ENCODE data around the gene RAB6A. TPM values are rescaled to one million over a fixed set of nuclear protein-coding genes. Genes with fewer than 3 reads are reported as not detected.
"Not testable (repeated sequence)": the region's sequence is repeated elsewhere in the genome, so short reads cannot be mapped to it uniquely, and the experiment has no call there.

RAB6A gene
- total RNA-seq, 1 donor from 2014 or later: 185 TPM

DNA sequence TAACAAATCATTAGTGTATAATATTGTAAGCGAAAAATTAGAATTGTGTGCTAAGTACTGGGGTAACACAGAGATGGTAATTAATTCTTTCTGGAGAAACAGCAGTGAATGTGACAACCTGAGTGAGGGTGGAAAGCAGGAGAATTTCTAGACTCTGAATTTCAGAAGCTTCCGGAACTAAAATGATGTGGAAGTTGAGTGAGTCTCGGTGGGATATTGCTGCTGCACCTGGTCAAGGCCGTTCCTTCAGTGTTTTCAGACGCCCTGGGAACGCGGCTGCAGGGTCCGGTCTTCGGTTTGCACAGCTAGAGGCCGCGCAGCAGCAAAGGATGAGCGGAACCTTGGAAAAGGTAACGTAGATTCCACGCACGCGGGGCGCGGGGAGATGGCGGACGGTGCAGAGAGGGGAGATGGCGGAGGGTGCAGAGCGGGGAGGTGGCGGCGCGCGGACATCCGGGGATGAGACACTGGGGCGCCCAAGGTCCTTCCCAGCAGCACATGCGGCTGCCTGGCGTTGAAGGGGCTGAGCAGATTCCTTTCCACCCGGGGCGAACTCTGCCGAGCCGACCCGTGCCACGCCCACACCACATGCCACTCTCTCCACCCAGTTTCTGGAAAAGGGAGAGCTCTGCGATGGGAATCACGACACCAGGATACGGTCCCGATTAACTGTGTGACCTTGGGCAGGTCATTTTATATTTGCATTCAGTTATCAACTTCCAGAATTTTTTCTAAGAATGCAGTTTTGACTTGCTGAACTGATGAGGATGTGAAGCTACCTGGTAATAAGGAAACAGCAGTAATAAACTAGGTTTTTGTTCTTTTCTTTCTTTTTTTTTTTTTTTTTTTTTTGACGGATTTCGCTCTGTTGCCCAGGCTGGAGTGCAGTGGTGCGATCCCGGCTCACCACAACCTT lies 27.0 kb upstream of the RAB6A start, which contains the start of gene MRPL48:
Gene MRPL48, plus strand, starts transcription at position 232 of the 916 bp plus-strand sequence. Its CDS starts 98 bp downstream, at position 330.
- Mint-ChIP-seq H3K27me3 (ENCODE audit: low read depth) (no peaks in the 10 kb centered on the region), H3K4me3 (ENCODE audit: unreplicated experiment) (peak within 1 kb of the TSS; percentile 97), H3K27ac (ENCODE audit: unreplicated experiment) (peak within 1 kb of the TSS; percentile 97), H3K9me3 (ENCODE audit: low read depth) (no peaks in the 10 kb centered on the region), H3K4me1 (ENCODE audit: low read depth) (peaks cover 22% of the 10 kb centered on the region), H3K36me3 (ENCODE audit: low read depth) (no peaks in the 10 kb centered on the region)
- peak; percentile 98 for DNase-seq (ENCODE audit: low spot score)
- TF ChIP-seq, protein P1, sequence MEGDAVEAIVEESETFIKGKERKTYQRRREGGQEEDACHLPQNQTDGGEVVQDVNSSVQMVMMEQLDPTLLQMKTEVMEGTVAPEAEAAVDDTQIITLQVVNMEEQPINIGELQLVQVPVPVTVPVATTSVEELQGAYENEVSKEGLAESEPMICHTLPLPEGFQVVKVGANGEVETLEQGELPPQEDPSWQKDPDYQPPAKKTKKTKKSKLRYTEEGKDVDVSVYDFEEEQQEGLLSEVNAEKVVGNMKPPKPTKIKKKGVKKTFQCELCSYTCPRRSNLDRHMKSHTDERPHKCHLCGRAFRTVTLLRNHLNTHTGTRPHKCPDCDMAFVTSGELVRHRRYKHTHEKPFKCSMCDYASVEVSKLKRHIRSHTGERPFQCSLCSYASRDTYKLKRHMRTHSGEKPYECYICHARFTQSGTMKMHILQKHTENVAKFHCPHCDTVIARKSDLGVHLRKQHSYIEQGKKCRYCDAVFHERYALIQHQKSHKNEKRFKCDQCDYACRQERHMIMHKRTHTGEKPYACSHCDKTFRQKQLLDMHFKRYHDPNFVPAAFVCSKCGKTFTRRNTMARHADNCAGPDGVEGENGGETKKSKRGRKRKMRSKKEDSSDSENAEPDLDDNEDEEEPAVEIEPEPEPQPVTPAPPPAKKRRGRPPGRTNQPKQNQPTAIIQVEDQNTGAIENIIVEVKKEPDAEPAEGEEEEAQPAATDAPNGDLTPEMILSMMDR (IDR thresholded peaks at IDR 0.05): no peak

DNA sequence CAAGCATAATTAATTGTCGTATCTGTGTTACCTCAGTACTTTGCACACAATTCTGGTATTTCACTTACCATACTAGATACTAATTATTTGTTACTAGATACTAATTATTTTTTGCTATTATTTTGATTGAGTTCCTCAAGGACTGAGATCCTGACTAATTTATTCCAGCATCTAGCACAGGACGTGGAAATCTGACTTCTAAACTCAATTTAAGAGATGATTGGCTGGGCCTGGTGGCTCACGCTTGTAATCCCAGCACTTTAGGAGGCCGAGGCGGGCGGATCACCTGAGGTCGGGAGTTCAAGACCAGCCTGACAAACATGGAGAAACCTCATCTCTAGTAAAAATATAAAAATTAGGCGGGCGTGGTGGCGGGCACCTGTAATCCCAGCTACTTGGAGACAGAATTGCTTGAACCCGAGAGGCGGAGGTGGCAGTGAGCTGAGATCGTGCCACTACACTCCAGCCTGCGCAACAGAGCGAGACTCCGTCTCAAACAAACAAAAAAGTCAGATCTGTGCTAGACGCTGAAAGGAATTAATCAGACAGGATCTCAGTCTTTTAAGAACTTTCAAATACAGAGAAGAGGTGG lies 26.3 kb upstream of the RAB6A start:
- no peaks in the 10 kb centered on the region for H3K36me3 Mint-ChIP-seq (ENCODE audit: low read depth)
- DNase-seq (ENCODE audit: low spot score): no peak
- peaks cover 22% of the 10 kb centered on the region for H3K4me1 Mint-ChIP-seq (ENCODE audit: low read depth)
- TF ChIP-seq, protein P1 (IDR thresholded peaks at IDR 0.05): no peak
- peak overlapping the region; percentile 97 for H3K4me3 Mint-ChIP-seq (ENCODE audit: unreplicated experiment)
- no peaks in the 10 kb centered on the region for H3K27me3 Mint-ChIP-seq (ENCODE audit: low read depth)
- H3K9me3 Mint-ChIP-seq (ENCODE audit: low read depth): no peaks in the 10 kb centered on the region
- H3K27ac Mint-ChIP-seq (ENCODE audit: unreplicated experiment): peak overlapping the region; percentile 97

DNA sequence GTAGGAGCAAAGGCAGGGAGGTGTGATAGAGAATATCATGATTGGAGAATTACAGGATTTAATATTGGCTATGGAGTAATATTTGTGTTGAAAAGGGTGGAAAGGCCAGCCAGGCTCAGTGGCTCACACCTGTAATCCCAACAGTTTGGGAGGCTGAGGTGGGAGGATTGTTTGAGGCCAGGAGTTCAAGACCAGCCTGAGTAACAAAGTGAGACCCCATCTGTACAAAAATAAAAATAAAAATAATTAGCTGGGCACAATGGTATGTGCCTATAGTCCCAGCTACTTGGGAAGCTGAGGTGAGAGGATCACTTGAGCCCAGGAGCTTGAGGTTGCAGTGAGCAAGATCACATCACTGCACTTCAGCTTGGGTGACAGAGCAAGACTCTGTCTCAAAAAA lies 24.6 kb upstream of the RAB6A start:
- not testable (repeated sequence) for DNase-seq (ENCODE audit: low spot score); H3K36me3 Mint-ChIP-seq (ENCODE audit: low read depth); H3K27me3 Mint-ChIP-seq (ENCODE audit: low read depth); H3K27ac Mint-ChIP-seq (ENCODE audit: unreplicated experiment); H3K4me3 Mint-ChIP-seq (ENCODE audit: unreplicated experiment); H3K9me3 Mint-ChIP-seq (ENCODE audit: low read depth)
- H3K4me1 Mint-ChIP-seq (ENCODE audit: low read depth): peaks cover 22% of the 10 kb centered on the region

DNA sequence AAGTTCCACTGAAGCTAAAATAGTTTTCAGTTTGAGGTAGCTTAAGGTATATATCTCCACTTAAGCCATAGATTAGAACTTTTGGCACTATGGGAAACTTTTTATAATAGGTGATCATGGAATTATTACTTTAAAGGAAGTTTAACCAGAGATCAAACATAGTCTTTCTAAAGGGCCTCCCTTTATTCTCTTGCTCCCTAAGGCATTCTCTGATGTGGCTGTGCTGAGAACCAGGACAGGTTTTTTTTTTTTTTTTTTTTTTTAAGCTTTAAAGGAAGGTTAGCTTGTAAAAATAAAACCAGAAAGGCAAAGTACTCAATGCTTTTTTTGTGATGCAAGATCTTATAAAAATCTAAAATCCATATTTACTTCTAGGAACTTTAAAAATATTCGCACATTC lies 23.9 kb upstream of the RAB6A start:
- Mint-ChIP-seq H3K27ac (ENCODE audit: unreplicated experiment) (peak overlapping the region; percentile 77), H3K4me3 (ENCODE audit: unreplicated experiment) (no peak overlapping the region), H3K4me1 (ENCODE audit: low read depth) (peaks cover 26% of the 10 kb centered on the region), H3K9me3 (ENCODE audit: low read depth) (no peaks in the 10 kb centered on the region), H3K36me3 (ENCODE audit: low read depth) (no peaks in the 10 kb centered on the region), H3K27me3 (ENCODE audit: low read depth) (no peaks in the 10 kb centered on the region)
- TF ChIP-seq, protein P1 (IDR thresholded peaks at IDR 0.05): no peak
- DNase-seq (ENCODE audit: low spot score): no peak

DNA sequence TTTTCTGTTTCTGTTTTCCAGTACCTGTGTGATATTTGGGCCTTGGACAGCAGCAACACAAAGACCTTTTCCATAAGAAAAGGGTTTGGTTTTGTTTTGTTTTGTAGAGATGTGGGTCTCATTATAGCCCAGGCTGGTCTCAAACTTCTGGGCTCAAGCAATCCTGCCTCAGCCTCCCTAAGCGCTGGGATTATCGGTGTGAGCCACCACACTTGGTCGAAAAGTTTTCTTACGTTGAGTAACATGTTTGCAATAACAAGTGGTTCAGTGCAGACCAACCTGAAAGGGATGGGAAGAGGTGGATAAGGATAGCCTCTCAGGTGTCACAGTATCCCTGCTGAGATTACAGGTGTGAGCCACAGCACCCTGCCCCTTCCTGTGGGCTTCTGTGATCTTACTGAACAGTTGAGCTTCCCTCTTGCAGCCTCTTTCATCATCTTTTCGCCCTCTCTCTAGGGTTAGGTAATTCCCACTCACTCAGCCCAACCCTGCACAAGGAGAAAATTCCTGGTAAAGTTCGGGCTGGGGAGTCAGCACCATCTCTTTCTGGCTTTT lies 23.3 kb upstream of the RAB6A start:
- no peak for DNase-seq (ENCODE audit: low spot score)
- TF ChIP-seq, protein P1 (IDR thresholded peaks at IDR 0.05): no peak
- no peak overlapping the region for H3K4me3 Mint-ChIP-seq (ENCODE audit: unreplicated experiment)
- H3K27me3 Mint-ChIP-seq (ENCODE audit: low read depth): no peaks in the 10 kb centered on the region
- no peaks in the 10 kb centered on the region for H3K36me3 Mint-ChIP-seq (ENCODE audit: low read depth)
- no peaks in the 10 kb centered on the region for H3K9me3 Mint-ChIP-seq (ENCODE audit: low read depth)
- H3K4me1 Mint-ChIP-seq (ENCODE audit: low read depth): peaks cover 26% of the 10 kb centered on the region
- H3K27ac Mint-ChIP-seq (ENCODE audit: unreplicated experiment): peak overlapping the region; percentile 77

Data from chondrocyte (in vitro differentiated cells).